Skin of body (tissue), 2 donors: ENCODE measurements around the gene PDZD7. TPM values are rescaled to one million over a fixed set of nuclear protein-coding genes. Genes with fewer than 3 reads are reported as not detected.
"Not testable (repeated sequence)": the region's sequence is repeated elsewhere in the genome, so short reads cannot be mapped to it uniquely, and the experiment has no call there.

Source experiments
- DNase-seq: peaks from one replicate; lab custom pipeline; 2025; lab: John Stamatoyannopoulos, UW
- total RNA-seq: library from RNA; depleted of rRNA; stranded (reverse); fragments of >200 nt; gene quantifications from one replicate; pipeline ENCODE4 v1.2.3, GENCODE V29; 2014

The PDZD7 gene
- total RNA-seq, 1 donor from 2014 or later: 1.2 TPM

DNA sequence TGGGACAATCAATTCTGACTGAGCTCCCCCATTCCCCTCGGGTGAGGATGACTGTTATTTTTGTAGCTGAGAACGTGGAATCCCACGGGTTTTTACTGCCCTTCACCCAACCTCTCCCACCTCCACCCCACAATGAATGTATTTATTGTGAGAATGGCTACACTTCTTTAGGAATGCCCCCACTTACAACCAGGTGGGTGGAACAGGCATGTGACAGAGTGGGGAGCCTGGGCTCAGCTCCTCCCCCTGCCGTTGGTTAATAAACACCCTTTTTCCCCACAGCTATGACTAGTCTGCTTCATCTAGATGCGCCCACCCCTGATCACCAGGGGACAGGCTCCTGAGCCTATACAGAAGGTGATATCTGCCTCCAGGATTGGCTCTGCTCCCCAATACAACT lies 45.6 kb downstream of the PDZD7 start:
- DNase-seq: no peak

DNA sequence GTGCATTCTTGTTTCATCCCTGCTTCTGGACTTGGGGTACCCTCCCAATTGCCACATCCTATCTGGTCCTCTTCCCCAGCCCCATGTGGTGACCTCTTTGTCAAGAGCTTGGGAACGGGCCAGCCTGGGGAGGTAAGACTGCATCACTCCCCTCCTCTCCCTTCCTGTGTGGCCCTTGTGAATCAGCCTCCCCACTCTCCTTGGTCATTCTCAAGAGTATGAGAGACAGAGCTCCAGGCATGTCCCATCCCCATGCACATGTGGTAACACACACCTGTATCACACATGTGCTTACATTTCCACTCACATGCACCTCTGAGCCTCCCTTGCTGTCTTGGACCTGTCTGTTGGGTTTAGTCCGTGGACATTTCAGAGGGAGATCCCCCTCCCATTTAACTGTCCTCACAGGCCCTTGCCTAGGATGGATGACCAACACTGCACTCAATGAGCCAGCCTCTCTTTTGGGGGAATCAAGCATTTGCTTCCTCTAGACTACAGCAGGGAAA lies 46.2 kb downstream of the PDZD7 start:
- DNase-seq: no peak

DNA sequence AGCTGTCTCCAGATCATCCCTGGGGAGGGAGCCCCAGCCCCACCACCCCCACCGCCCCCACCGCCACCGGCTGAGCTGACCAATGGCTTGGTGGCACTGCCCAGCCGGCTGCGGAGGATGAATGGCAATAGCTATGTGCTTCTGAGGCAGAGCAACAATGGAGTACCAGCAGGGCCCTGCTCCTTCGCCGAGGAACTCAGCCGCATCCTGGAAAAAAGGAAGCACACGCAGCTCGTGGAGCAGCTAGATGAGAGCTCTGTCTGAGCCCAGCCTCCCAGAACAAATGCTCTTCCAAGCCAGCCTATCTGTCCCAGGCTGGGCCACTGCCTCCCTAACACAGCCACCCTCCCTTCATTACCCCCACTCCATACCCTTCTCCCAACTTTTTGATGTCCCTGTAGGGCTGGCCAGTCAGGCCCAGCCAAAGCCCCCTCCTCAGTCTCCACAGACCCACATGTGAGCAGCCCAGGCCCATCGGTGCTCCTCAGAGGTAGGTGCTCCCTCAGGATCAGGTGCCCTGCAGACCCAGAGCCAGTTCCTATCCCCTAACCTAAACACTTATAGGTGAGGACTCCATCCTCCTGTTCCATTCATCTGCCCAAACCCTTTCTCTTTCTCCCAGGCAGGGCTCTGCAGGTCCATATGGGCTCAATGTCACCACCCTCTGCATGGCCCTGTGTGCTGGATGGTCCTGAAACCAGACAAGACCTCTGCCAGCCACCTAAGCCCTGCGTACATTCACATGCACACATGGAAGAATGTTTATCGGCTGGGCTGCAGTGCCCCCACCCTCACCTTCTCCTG lies 46.9 kb downstream of the PDZD7 start:
- DNase-seq: no peak

DNA sequence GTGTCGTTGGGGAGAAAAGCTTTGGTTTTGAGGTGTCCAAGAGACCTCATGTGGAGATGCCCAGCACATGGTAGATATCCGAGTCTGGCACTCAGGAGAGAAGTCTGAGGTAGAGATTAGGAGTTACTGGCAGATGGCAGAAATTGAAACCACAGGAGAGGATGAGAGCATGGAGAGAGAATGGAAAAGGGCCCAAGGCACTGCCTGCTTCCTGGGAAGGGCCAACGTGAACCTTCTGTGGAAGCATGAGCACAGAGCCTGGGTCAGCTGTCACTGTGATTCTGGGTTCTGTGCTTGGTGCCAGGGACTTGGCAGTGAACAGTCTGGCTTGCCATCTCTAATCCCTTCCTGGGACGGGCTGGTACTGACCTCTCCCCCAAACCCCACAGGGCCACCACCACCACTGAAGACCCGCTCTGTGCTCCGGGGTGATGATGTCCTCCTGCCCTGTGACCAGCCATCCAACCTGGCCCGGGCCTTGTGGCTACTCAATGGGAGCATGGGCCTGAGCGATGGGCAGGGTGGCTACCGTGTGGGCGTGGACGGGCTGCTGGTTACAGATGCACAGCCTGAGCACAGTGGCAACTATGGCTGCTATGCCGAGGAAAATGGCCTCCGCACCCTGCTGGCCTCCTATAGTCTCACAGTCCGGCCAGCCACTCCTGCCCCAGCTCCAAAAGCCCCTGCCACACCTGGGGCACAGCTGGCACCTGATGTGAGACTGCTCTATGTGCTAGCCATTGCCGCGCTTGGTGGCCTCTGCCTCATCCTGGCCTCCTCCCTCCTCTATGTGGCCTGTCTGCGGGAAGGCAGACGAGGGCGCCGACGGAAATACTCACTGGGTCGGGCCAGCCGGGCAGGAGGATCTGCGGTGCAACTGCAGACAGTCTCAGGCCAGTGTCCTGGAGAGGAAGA lies 47.8 kb downstream of the PDZD7 start:
- no peak for DNase-seq

DNA sequence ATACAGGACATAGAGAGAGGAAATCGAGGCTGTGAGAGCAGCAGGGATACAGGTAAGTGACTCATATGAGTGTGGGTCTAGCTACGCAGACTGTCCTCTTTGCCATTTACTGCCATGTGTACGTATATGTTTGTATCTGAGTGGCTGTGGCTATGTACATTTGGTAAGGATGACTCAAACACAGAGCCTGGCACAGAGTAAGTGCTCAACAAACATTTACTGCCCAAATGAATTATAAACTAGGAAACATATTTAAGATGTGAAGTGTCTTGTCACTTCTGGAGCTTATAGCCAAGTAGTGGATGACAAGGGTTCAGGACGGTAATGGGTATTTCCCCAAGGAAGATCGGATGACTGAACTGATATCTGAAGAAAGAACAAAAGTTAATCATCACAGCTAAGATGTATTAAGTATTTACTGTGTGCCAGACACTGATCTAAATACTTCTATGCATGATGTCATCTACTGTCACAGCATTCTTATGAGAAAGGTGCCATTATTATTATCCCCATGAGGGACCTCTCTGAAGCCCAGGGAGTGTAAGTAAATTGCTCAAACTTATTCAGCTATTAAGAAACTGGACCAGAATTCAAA lies 49.7 kb downstream of the PDZD7 start:
- no peak for DNase-seq

DNA sequence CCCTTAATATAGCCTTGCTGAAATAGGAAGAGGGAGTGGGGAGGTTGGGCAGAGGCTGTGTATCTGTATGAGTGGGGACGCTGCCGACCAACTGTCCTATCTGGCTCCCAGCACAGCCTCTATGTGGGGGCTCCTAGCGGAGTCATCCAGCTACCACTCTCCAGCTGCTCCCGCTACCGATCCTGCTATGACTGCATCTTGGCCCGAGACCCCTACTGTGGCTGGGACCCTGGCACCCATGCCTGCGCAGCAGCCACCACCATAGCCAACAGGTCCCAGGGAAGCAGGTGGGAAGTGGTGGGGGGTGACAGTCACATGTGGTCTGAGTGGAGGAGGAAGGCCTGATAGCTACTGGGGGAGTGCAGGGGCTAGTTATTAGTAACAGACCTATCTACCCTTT lies 50.2 kb downstream of the PDZD7 start:
- DNase-seq: no peak

DNA sequence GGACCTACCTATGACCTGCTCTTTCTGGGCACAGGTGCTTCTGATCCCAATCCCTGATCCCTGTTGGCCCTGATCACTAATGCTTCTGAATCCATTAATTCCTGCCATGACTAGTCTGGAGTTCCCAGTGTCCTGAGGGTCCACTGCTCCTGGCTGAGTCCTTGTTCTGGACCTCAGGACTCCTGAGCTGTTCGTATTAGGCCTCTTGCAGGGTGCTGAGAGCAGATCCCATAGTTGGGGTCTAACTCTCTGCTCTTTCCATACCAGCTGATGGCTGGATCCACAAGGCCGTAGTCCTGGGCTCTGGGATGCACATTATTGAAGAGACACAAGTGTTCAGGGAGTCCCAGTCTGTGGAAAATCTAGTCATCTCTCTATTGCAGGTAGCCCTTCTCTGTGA lies 50.6 kb downstream of the PDZD7 start:
- no peak for DNase-seq

DNA sequence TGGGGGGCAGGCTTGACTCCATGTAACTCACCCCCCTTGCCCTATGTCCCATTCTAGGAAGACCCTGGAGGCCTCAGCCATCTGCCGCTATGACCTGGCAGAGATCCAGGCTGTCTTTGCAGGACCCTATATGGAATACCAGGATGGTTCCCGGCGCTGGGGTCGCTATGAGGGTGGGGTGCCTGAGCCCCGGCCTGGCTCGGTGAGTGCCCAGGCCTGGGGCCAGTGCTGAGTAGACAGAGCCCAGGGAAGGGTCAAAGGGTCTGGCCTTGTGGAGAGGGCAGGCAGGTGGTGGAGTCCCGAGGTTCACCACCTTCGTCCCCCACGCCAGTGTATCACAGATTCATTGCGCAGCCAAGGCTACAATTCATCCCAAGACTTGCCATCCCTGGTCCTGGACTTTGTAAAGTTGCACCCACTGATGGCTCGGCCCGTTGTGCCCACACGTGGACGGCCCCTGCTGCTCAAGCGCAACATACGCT lies 51.1 kb downstream of the PDZD7 start:
- DNase-seq: no peak

DNA sequence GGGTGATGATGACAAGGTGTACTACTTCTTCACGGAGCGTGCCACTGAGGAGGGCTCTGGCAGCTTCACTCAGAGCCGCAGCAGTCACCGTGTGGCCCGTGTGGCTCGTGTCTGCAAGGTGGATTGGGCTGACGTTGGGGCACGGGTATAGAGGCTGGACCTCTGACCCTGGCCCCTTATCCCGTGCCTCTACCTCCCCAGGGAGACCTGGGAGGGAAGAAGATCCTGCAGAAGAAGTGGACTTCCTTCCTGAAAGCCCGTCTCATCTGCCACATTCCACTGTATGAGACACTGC lies 52.1 kb downstream of the PDZD7 start:
- DNase-seq: no peak

DNA sequence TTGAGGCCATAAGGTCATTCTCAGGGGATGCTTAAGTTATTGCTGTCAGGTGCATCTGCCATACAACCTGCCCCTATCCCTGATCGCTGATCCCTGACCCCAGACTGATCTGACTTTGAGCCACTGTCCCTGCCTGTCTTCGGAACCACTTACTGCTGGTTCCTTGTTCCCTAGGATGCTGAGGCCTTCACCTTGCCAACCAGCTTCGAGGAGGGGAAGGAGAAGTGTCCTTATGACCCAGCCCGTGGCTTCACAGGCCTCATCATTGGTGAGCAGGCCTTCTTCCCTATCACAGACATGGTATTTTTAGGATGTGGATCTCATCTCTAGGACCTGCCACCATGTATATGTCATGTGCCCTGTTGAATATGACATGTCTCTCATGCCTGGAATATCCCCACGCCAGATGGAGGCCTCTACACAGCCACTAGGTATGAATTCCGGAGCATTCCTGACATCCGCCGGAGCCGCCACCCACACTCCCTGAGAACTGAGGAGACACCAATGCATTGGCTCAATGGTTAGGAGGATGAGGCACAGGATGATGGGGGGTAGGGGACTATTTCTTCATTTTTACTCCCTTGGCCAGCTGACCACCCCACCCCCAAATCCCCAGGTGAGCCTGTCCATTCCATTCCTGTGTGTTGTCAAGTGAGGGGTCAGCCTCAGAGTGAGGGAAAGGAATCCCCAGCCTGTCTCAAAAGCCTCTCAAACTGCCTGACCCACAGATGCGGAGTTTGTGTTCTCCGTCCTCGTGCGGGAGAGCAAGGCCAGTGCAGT lies 52.6 kb downstream of the PDZD7 start:
- no peak for DNase-seq

DNA sequence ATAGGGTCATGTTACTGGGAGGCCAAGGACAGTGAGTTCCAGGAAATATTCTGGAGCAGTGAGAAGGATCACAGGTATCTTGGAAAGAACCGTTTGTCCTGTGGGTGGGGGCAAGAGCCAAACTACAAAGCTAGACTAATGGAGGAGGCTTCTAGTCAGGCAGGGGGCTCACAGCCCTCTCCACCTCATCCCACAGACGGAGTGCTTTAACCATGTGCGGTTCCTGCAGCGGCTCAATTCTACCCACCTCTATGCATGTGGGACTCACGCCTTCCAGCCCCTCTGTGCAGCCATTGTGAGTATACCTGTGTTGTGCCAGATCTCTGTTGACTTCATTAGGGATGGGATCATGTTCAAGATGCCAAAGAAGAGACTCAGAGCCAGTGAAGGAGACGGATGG lies 53.5 kb downstream of the PDZD7 start:
- DNase-seq: no peak

DNA sequence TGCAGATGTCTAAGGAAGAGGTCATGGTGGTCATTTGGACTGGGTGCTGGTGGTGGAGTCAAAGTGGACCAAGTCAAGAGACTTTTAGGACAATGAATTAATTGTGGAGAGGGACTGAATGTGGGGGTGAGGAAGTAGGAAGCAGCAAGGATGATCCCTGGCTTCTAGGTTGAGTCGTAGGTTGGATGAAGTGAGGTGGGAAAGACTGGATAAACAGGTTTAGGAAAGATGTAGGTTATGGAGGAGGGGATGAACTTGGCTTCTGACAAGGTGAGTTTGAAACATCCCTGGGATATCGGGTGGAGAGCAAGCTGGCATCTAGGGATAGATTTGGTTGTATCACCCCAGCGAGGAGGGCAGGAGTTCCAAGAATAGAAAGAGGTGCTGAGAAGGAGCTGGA lies 54.0 kb downstream of the PDZD7 start:
- no peak for DNase-seq

DNA sequence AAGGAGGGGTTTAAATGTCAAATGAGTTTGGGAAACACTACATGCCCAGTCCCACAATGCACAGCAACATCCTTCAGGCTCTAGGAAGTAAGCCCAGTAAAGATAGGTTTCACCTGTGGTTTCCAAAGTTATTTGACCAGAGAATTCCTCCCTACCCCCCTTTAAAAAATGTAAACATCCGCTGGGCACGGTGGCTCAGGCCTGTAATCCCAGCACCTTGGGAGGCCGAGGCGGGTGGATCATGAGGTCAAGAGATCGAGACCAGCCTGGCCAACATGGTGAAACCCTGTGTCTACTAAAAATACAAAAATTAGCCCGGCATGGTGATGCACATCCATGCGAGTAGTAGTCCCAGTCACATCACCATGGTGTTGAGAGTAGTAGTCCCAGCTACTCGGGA lies 55.5 kb downstream of the PDZD7 start:
- not testable (repeated sequence) for DNase-seq

DNA sequence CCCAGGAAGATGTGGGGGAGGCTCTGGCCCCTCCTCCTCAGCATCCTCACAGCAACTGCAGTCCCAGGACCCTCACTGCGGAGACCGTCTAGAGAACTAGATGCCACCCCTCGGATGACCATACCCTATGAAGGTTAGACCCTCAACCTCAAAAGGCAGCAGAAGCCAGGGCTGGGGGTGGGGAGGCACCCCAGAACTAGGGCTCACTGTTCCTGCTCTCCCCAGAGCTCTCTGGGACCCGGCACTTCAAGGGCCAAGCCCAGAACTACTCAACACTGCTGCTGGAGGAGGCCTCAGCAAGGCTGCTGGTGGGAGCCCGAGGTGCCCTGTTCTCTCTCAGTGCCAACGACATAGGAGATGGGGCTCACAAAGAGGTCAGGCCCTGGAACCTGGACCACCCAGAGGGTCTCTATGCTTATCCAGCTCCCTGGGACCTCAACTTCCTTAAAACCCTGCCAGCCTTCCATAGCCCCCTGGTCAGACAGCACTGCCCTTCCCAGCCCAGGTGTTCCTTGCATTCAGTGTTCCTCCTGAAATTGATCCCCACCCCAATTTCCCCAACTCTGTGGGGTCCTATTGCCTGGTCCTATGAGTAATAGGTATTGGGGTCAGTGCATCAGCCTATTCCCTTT lies 57.9 kb downstream of the PDZD7 start:
- no peak for DNase-seq

DNA sequence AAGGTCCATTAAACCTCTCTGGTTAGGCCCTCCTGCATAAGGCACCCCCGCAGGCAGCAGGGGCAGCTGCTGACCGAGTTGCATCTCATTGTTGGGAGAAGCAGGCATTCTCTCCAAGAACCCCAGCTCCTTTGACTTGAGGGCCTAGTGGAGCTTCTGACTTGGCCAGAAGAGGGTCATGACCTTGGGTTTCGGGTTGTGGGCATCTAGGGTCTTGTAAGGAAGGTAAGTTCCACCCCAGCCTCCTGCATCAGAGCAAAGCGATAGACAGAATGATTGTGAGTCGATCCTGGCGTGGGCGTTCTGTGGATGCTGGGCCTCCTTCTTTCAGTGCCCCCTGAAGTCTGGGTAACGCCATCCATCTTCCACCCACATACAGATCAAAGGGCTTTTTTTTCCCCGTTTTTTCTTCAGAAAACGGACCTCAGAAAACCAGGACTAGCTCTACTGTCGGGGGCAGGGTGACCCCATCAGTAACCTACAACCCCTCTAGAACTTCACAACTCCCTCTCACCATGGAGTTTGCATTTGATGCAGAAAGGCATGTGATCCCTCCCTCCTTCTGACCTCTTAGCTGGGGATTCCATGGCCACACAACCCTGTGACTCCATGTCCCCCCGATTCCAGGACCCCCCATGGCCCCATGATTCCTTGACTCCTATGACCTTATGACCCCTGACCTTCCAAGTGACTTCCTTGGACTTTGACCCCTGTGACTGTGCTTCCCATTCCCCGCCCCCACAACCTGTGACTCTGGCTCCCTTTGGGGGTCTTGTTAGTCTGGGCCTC lies 58.6 kb downstream of the PDZD7 start:
- DNase-seq: no peak

DNA sequence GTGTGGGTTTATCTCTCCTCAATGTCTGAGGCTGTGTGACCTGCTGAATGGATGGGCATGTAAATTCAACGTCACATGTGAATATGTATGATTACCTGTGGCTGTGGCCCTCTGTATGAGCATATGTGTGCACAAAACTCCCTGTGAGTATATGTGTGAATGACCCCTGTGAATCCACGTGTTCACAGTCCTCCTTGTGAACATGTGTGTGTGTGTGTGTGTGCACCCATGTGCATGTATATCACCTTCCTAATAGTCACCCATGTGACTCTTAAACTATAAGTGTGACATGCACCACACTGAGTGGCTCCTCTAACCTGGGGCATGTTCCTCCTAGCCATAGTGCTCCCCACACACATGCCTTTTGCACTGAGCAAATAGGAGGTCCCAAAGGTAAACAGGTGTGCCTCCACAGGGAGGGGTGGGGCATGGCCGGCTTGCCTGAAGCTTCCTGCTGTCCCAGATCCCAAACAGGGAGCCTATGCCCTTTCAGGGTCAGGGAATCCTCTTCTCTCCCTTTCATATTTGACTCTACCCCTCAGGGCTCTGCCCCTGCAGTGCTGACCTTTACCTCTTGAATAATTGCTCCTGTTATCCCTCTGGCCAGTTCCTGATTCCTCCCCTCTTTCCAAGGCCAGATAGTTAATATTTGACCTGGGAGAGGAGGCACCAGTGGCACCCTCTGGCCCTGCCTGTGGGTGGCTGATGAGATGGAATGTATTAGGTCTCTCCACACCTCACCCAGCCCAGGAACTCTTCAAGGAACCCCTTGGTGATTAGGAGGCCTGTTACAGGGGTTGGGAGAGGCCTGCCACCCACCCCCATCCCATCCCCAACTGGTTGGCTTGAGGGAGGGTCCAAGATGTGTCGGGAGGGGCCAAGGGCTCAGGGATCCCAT lies 59.8 kb downstream of the PDZD7 start:
- DNase-seq: no peak

DNA sequence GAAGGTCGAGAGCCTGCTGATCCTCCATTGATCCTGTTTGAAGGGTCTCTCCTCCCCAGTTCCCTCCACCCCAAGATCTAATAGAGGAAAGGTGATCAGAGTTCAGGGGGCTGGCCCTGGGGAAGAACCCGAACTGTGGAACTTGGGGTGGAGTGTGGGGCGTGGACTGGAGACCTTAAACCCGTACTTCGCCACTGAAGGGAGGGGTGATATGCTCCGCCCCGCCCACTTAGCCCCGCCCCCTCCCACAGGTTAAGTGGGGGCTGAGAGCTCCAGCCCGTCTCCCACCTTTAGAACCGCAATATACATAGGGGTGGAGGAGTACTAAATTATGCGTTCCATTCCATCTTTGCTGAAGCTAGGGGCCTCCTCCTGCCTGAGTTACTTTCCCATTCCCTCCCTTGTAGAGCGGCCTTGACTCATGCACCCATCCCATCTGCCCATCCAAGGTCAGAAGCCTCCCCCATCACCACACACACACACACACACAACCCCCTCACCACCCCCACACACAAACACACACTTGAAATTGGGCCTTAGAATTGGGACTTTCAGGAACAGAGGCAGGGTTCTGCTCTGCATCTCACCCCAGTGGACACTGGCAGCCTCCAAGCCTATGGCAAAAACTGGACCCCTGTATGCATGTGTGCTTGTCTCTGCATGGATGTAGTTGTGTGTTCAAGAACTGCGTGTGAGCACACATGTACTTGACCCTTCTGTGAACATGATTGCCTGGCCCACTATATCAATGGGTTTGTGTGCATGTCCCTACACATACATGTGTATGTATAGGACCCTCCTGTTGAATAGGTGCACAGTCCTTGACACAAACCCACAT lies 60.6 kb downstream of the PDZD7 start:
- no peak for DNase-seq
